K562 (cell line): ENCODE results near the gene C15orf62. TPM values are rescaled to one million over a fixed set of nuclear protein-coding genes. Genes with fewer than 3 reads are reported as not detected.
A peak's percentile ranks its signal among the peaks of the same experiment; 100 is the strongest.

ENCODE experiments used
- ATAC-seq: fragments of 200-7000 bp; cut with Tn5 transposase; 3 replicates; pipeline ENCODE4 v1.9.1; 2020; ENCODE audit warnings: moderate library complexity
- BruUV-seq: library from RNA; stranded (reverse); fragments of 400-500 nt; replicated peaks from 2 replicates; lab custom pipeline; 2021; lab: Mats Ljungman, UMichigan
- CTCF ChIA-PET: fragments of 300-600 bp; formaldehyde crosslinking; extraction: SDS; loops from one replicate; lab custom pipeline; 2021; ENCODE audit warnings: low intra/inter-chr PET ratio; lab: Yijun Ruan, JAX
- POLR2A ChIA-PET: fragments of 300-600, 350-650 bp; sonication (Branson Sonifier 250); formaldehyde crosslinking; extraction: SDS; loops from one replicate; lab custom pipeline; 2021; ENCODE audit warnings: antibody characterized with exemption, inconsistent platforms; lab: Yijun Ruan, JAX
- DNase-seq, 4 experiments: peaks; one replicate each; pipeline versions ENCODE4 v3.0.0 to v3.0.0-alpha.2; 2011 to 2018; ENCODE audit warnings: low spot score in 3 of 4, mixed read lengths in 3 of 4; ENCODE audit errors: extremely low read depth in 1 of 4
- FAIRE-seq: peaks from 2 replicates; lab custom pipeline; 2011; peaks lifted over from hg19 to GRCh38; lab: Jason Lieb, UNC
- H2AFZ ChIP-seq: 2 replicates; pipeline ENCODE4 v1.6.0; 2011; ENCODE audit warnings: low read depth, low read length, control low read depth, inconsistent platforms
- H3K27ac ChIP-seq: fragments of 200-600 bp; 3 replicates; pipeline ENCODE4 v1.8.0; 2011; ENCODE audit warnings: low read depth, mild to moderate bottlenecking, control low read depth, inconsistent platforms, low read length, moderate library complexity, mixed read lengths; ENCODE audit errors: extremely low read depth
- H3K27me3 ChIP-seq, 2 experiments: fragments of 300-600 bp in 1 of 2; 2 replicates in 1 of 2; 3 replicates in 1 of 2; pipeline versions ENCODE4 v1.6.0 to v1.8.0; 2011; ENCODE audit warnings: inconsistent platforms in 2 of 2, low read length in 2 of 2, mild to moderate bottlenecking in 1 of 2, mixed read lengths in 1 of 2, moderate library complexity in 1 of 2; ENCODE audit not compliant: control insufficient read depth in 2 of 2, insufficient read depth in 2 of 2
- H3K36me3 ChIP-seq: fragments of 300-600 bp; 3 replicates; pipeline ENCODE4 v1.8.0; 2011; ENCODE audit warnings: mild to moderate bottlenecking, low read length, inconsistent platforms; ENCODE audit not compliant: control insufficient read depth, insufficient read depth
- H3K4me1 ChIP-seq, 2 experiments: fragments of 200-600 bp in 1 of 2; replicated peaks in 1 of 2; 2 replicates in 1 of 2; 3 replicates in 1 of 2; pipeline versions ENCODE4 v1.5.1 to v1.8.0; 2011; ENCODE audit warnings: inconsistent platforms in 2 of 2, low read length in 2 of 2, mild to moderate bottlenecking in 1 of 2, mixed read lengths in 1 of 2, moderate library complexity in 1 of 2; ENCODE audit not compliant: control insufficient read depth in 2 of 2, insufficient read depth in 2 of 2
- H3K4me2 ChIP-seq: 2 replicates; pipeline ENCODE4 v1.6.1; 2011; ENCODE audit warnings: low read length, control low read depth, inconsistent platforms, mixed read lengths; ENCODE audit not compliant: insufficient read depth
- H3K4me3 ChIP-seq: fragments of 200-600 bp; sonication (generic), shearing (Covaris generic); 2 replicates; pipeline ENCODE4 v1.5.1; 2016; ENCODE audit warnings: control low read depth, inconsistent platforms
- H3K79me2 ChIP-seq: fragments of 200-600 bp; 3 replicates; pipeline ENCODE4 v1.8.0; 2011; ENCODE audit warnings: low read length, inconsistent platforms; ENCODE audit not compliant: control insufficient read depth, insufficient read depth
- H3K9ac ChIP-seq, 2 experiments: 2 replicates each; pipeline versions ENCODE4 v1.6.0 to v1.6.1; 2011; ENCODE audit warnings: low read depth in 2 of 2, low read length in 2 of 2, control low read depth in 1 of 2, inconsistent platforms in 1 of 2, mild to moderate bottlenecking in 1 of 2, mixed read lengths in 1 of 2; ENCODE audit not compliant: insufficient read depth in 1 of 2
- H3K9me1 ChIP-seq: one replicate; pipeline ENCODE4 v1.6.0; 2011; ENCODE audit warnings: inconsistent platforms, mild to moderate bottlenecking, low read length, moderate library complexity; ENCODE audit not compliant: control insufficient read depth, insufficient read depth
- H3K9me3 ChIP-seq: replicated peaks from 2 replicates; pipeline ENCODE4 v1.5.1; 2011; ENCODE audit warnings: low read depth, low read length, inconsistent platforms; ENCODE audit not compliant: control insufficient read depth, insufficient read depth
- H4K20me1 ChIP-seq: replicated peaks from 2 replicates; pipeline ENCODE4 v1.6.1; 2011; ENCODE audit warnings: low read length, inconsistent platforms, mixed read lengths; ENCODE audit not compliant: control insufficient read depth, insufficient read depth
- ATF4 ChIP-seq: fragments of 450-650 bp; formaldehyde crosslinking; IDR thresholded peaks from 2 replicates; pipeline ENCODE4 v1.4.0; 2022; ENCODE audit warnings: mild to moderate bottlenecking, moderate library complexity
- ATF7 ChIP-seq: fragments of 450-650 bp; IDR thresholded peaks from 2 replicates; pipeline ENCODE4 v1.7.1; 2014; ENCODE audit warnings: mild to moderate bottlenecking, moderate library complexity
- CEBPG ChIP-seq, 3 experiments: fragments of 200-800 bp in 1 of 3; sonication (Bioruptor generic) in 1 of 3; sonication (generic) in 1 of 3; formaldehyde crosslinking in 1 of 3; IDR thresholded peaks in 2 of 3; conservative IDR thresholded peaks in 1 of 3; 2 replicates each; pipeline versions ENCODE4 v1.6.1 to v1.8.0; 2016 to 2022; ENCODE audit warnings: missing compliant biosample characterization in 2 of 3, missing genetic modification characterization in 2 of 3, mild to moderate bottlenecking in 1 of 3, missing genetic modification reagents in 1 of 3
- CTBP1 ChIP-seq: fragments of 450-650 bp; IDR thresholded peaks from 2 replicates; pipeline ENCODE4 v1.6.1; 2016; ENCODE audit warnings: borderline replicate concordance
- EP400 ChIP-seq: fragments of 450-650 bp; IDR thresholded peaks from 2 replicates; pipeline ENCODE4 v1.6.1; 2017; ENCODE audit warnings: antibody characterized with exemption, mild to moderate bottlenecking, moderate library complexity
- HDAC2 ChIP-seq: fragments of 450-650 bp; IDR thresholded peaks from 2 replicates; pipeline ENCODE4 v1.6.1; 2016; ENCODE audit warnings: mild to moderate bottlenecking
- JUND ChIP-seq, 2 experiments: IDR thresholded peaks; 2 replicates in 1 of 2; 3 replicates in 1 of 2; pipeline ENCODE4 v1.6.1; 2011; ENCODE audit warnings: borderline replicate concordance in 2 of 2, low read depth in 2 of 2, low read length in 2 of 2, improper control_type of control experiment in 1 of 2, missing biosample characterization in 1 of 2, missing genetic modification characterization in 1 of 2, missing genetic modification reagents in 1 of 2
- MAFK ChIP-seq: IDR thresholded peaks from 2 replicates; pipeline ENCODE4 v1.6.1; 2011; ENCODE audit warnings: low read length, improper control_type of control experiment
- MAX ChIP-seq: sonication (generic); formaldehyde crosslinking; IDR thresholded peaks from 2 replicates; pipeline ENCODE4 v1.9.0; 2022; ENCODE audit warnings: mild to moderate bottlenecking, missing genetic modification reagents
- PATZ1 ChIP-seq: fragments of 250-450 bp; sonication (Bioruptor Pico); IDR thresholded peaks from 2 replicates; pipeline ENCODE4 v1.5.0; 2020; ENCODE audit warnings: mild to moderate bottlenecking, borderline replicate concordance
- SIN3A ChIP-seq, 2 experiments: fragments of 150-350 bp in 1 of 2; IDR thresholded peaks; 2 replicates each; pipeline ENCODE4 v1.6.1; 2011 to 2016; ENCODE audit warnings: borderline replicate concordance in 2 of 2, low read depth in 2 of 2, low read length in 2 of 2, mild to moderate bottlenecking in 2 of 2, moderate library complexity in 2 of 2; ENCODE audit not compliant: control insufficient read depth in 1 of 2
- SRSF1 ChIP-seq: fragments of 200-400 bp; formaldehyde crosslinking; IDR thresholded peaks from 2 replicates; pipeline ENCODE4 v1.6.1; 2017; ENCODE audit warnings: mild to moderate bottlenecking, low read depth, low read length, moderate library complexity
- VEZF1 ChIP-seq: fragments of 200-800 bp; sonication (Bioruptor generic); IDR thresholded peaks from 2 replicates; pipeline ENCODE4 v1.6.1; 2017; ENCODE audit warnings: missing genetic modification characterization, missing compliant biosample characterization
- ZFX ChIP-seq: sonication (generic); formaldehyde crosslinking; IDR thresholded peaks from 2 replicates; pipeline ENCODE4 v1.8.0; 2022; ENCODE audit warnings: mild to moderate bottlenecking, missing genetic modification reagents, moderate library complexity
- ZNF408 ChIP-seq: fragments of 250-450 bp; sonication (Bioruptor Pico); IDR thresholded peaks from 2 replicates; pipeline ENCODE4 v1.4.0; 2020; ENCODE audit warnings: low read depth, mild to moderate bottlenecking, moderate library complexity
- WGBS: fragments of 100-300 bp; shearing (Covaris generic); methylation state at CpG from one replicate; pipeline ENCODE4 v1.1.6; 2016; ENCODE audit warnings: low coverage, mixed read lengths; ENCODE audit not compliant: insufficient coverage; ENCODE audit errors: missing lambda C conversion rate; 5-methylcytosine and 5-hydroxymethylcytosine counted together
- in situ Hi-C: fragments of 300-500 bp; cut with MboI; formaldehyde crosslinking; loops from 4 replicates; pipeline ENCODE4 v1.15.0; 2018; ENCODE audit warnings: inconsistent platforms, mixed read lengths
- intact Hi-C: fragments of 100-400 bp; cut with micrococcal nuclease; formaldehyde crosslinking; loops from 2 replicates; pipeline ENCODE4 v1.14.2; 2022
- polyA plus RNA-seq, 8 experiments: library from polyadenylated mRNA; depleted of rRNA in 4 of 8; stranded (reverse) in 5 of 8; unstranded in 3 of 8; fragments of >200 nt; fragmentation: Nextera tagmentation in 2 of 8; fragmentation: Illumina TruSeq in 1 of 8; extraction: Ambion mirVana in 2 of 8; extraction: Trizol in 1 of 8; gene quantifications; 2 replicates each; pipeline versions ENCODE4 v1.2.1 to v1.2.3, GENCODE V29; 2011 to 2014; ENCODE audit warnings: inconsistent platforms in 1 of 8, missing spikeins in 1 of 8
- total RNA-seq, 7 experiments: library from RNA; depleted of rRNA in 6 of 7; stranded (reverse); fragments of >200 nt in 6 of 7; fragmentation: Illumina TruSeq in 2 of 7; extraction: Trizol in 2 of 7; gene quantifications; 2 replicates each; pipeline versions ENCODE4 v1.2.1 to v1.2.3, GENCODE V29; 2011 to 2021; ENCODE audit warnings: low replicate concordance in 1 of 7

The C15orf62 gene
- total and polyA plus RNA-seq, 9 of the 15 experiments (the other 6 are each of a cell fraction or from before 2014, with no cell fraction given): 0.01 to 0.76 (median 0.30) TPM; not detected in 1

GRCh38 chr15:40746916-40747418 is 22.8 kb upstream of the C15orf62 start:
- H3K27ac ChIP-seq: peak overlapping the region; percentile 45; the same call in 2 of the 3 replicates
- no TSS peak for BruUV-seq
- H3K27me3 ChIP-seq: no peaks in the 10 kb centered on the region
- peak overlapping the region in 1 of 2 experiments; percentile 60; a peak in 1 of 4 replicates for H3K9ac ChIP-seq
- peaks cover 8% of the 10 kb centered on the region; the same call in 1 of the 2 replicates for H4K20me1 ChIP-seq
- POLR2A ChIA-PET: interaction anchor here (0.5 to 3.0 kb wide), 10 partner anchors 8 to 178 kb away, joined by 3 to 9 read pairs (median 4); partner anchors contain the start of genes RAD51 and RPUSD2
- no peak for FAIRE-seq
- no peak overlapping the region for H2AFZ ChIP-seq
- H3K9me3 ChIP-seq: no peaks in the 10 kb centered on the region
- CTCF ChIA-PET: interaction anchor here (0.6 to 1.3 kb wide), 3 partner anchors 35 to 158 kb away, joined by 3 to 5 read pairs (median 5); no protein-coding TSS in a partner anchor
- ATAC-seq: peak; percentile 72
- WGBS: 47% methylated on average over 2 of the region's 3 CpGs
- peaks cover 89% of the 10 kb centered on the region for H3K36me3 ChIP-seq
- no peak overlapping the region for H3K4me2 ChIP-seq
- in situ Hi-C loops: no loop called here
- peaks cover 51 to 52% of the 10 kb centered on the region in 2 experiments for H3K4me1 ChIP-seq
- peak in 1 of 4 experiments; percentile 16 for DNase-seq
- peaks cover 51% of the 10 kb centered on the region for H3K79me2 ChIP-seq
- H3K4me3 ChIP-seq: no peak overlapping the region
- H3K9me1 ChIP-seq: no peaks in the 10 kb centered on the region
- intact Hi-C loops: loop anchor here (2.0 kb wide), 2 partner anchors 36 to 148 kb away; partner anchors contain the start of gene VPS18
- no peak for TF ChIP-seq SRSF1
- no peak for TF ChIP-seq PATZ1 (CRISPR knock-in tag)
- no peak for TF ChIP-seq MAFK
- peak; percentile 71; the same call in 1 of the 2 replicates for TF ChIP-seq CTBP1
- TF ChIP-seq ATF7: peak; percentile 87
- TF ChIP-seq ATF4 (CRISPR knock-in tag): peak; percentile 90
- peak; percentile 95 for TF ChIP-seq CEBPG (CRISPR knock-in tag; IDR thresholded peaks at IDR 0.05)
- peak; percentile 96 to 97 for TF ChIP-seq CEBPG (tag; conservative IDR thresholded peaks at IDR 0.05 in 1 of 2, IDR thresholded peaks at IDR 0.05 in 1 of 2)
- no peak for TF ChIP-seq ZNF408 (CRISPR knock-in tag)
- peak; percentile 56 for TF ChIP-seq HDAC2
- TF ChIP-seq MAX: no peak
- peak; percentile 34; the same call in 1 of the 2 replicates for TF ChIP-seq ZFX
- no peak for TF ChIP-seq SIN3A (IDR thresholded peaks at IDR 0.05; ENCODE audit: borderline replicate concordance in 2 of 2, control insufficient read depth in 1 of 2, low read depth in 2 of 2, low read length in 2 of 2)
- peak; percentile 87 for TF ChIP-seq JUND (IDR thresholded peaks at IDR 0.05; ENCODE audit: borderline replicate concordance, low read depth, low read length)
- peak; percentile 75; the same call in 1 of the 3 replicates for TF ChIP-seq JUND (tag; IDR thresholded peaks at IDR 0.05; ENCODE audit: borderline replicate concordance, low read depth, low read length)
- peak; percentile 27; the same call in 1 of the 2 replicates for TF ChIP-seq EP400
- peak; percentile 78 for TF ChIP-seq VEZF1 (CRISPR knock-in tag)
